RWPE2 (cell line): Measurements from ENCODE around the gene ADAM19.

Experiments used
- ATAC-seq: fragments of 200-7000 bp; cut with Tn5 transposase; 3 replicates; pipeline ENCODE4 v1.9.1; 2021; ENCODE audit warnings: low read depth
- DNase-seq: peaks from one replicate; pipeline ENCODE4 v3.0.0-alpha.2; 2020; ENCODE audit warnings: low spot score
- H3K27ac ChIP-seq: fragments of 450-650 bp; 2 replicates; pipeline ENCODE4 v1.5.1; 2017; ENCODE audit warnings: mild to moderate bottlenecking; ENCODE audit not compliant: poor library complexity, severe bottlenecking
- H3K27me3 ChIP-seq: fragments of 250-450 bp; sonication (Bioruptor Pico); 2 replicates; pipeline ENCODE4 v1.5.1; 2021; ENCODE audit warnings: mild to moderate bottlenecking, moderate library complexity; ENCODE audit not compliant: insufficient read depth, poor library complexity, severe bottlenecking
- H3K36me3 ChIP-seq: fragments of 250-450 bp; sonication (Bioruptor Pico); 2 replicates; pipeline ENCODE4 v1.5.1; 2020; ENCODE audit warnings: low read depth, mild to moderate bottlenecking, moderate library complexity
- H3K4me1 ChIP-seq: fragments of 250-450 bp; sonication (Bioruptor Pico); 2 replicates; pipeline ENCODE4 v1.5.1; 2021; ENCODE audit warnings: mild to moderate bottlenecking, moderate library complexity; ENCODE audit not compliant: insufficient read depth, poor library complexity, severe bottlenecking
- H3K4me3 ChIP-seq: fragments of 250-450 bp; sonication (Bioruptor Pico); 2 replicates; pipeline ENCODE4 v1.5.1; 2021; ENCODE audit warnings: mild to moderate bottlenecking, moderate library complexity; ENCODE audit not compliant: severe bottlenecking
- H3K9me3 ChIP-seq: fragments of 250-450 bp; sonication (Bioruptor Pico); 2 replicates; pipeline ENCODE4 v1.5.1; 2021; ENCODE audit warnings: mild to moderate bottlenecking, moderate library complexity; ENCODE audit not compliant: severe bottlenecking
- CTCF ChIP-seq: fragments of 450-650 bp; IDR thresholded peaks from one replicate; pipeline ENCODE4 v1.5.1; 2017; ENCODE audit warnings: mild to moderate bottlenecking, moderate library complexity; ENCODE audit not compliant: poor library complexity, severe bottlenecking

Gene ADAM19

GRCh38 chr5:157476702-157477408 is 98.7 kb downstream of the ADAM19 start:
- no peaks in the 10 kb centered on the region for H3K27me3 ChIP-seq
- H3K4me3 ChIP-seq: no peak overlapping the region
- H3K9me3 ChIP-seq: no peaks in the 10 kb centered on the region
- no peaks in the 10 kb centered on the region for H3K4me1 ChIP-seq
- ATAC-seq (peak; percentile 87), DNase-seq (no peak)
- no peaks in the 10 kb centered on the region; the same call in 1 of the 2 replicates for H3K36me3 ChIP-seq
- TF ChIP-seq CTCF: peak; percentile 93
- no peak overlapping the region for H3K27ac ChIP-seq

- no peak for ATAC-seq
- TF ChIP-seq CTCF: no peak
Observed at GRCh38 chr5:157475432-157475831, 100.1 kb downstream of the ADAM19 start.

GRCh38 chr5:157473383-157474320 is 101.9 kb downstream of the ADAM19 start:
- no peak for TF ChIP-seq CTCF
- H3K36me3 ChIP-seq: no peaks in the 10 kb centered on the region

More at GRCh38 chr5:157475432-157475831, 100.1 kb downstream of the ADAM19 start:
- Histone ChIP-seq H3K4me3 (no peak overlapping the region), H3K4me1 (no peaks in the 10 kb centered on the region), H3K9me3 (no peaks in the 10 kb centered on the region), H3K27me3 (no peaks in the 10 kb centered on the region), H3K36me3 (no peaks in the 10 kb centered on the region), H3K27ac (no peak overlapping the region)
- no peak for DNase-seq

GRCh38 chr5:157471709-157472108 is 103.9 kb downstream of the ADAM19 start:
- Histone ChIP-seq H3K9me3 (no peaks in the 10 kb centered on the region), H3K27me3 (no peaks in the 10 kb centered on the region), H3K4me1 (no peaks in the 10 kb centered on the region), H3K27ac (no peak overlapping the region), H3K4me3 (no peak overlapping the region), H3K36me3 (no peaks in the 10 kb centered on the region)
- peak; percentile 86 for TF ChIP-seq CTCF
- peak; percentile 53 for ATAC-seq
- no peak for DNase-seq

More at GRCh38 chr5:157473383-157474320, 101.9 kb downstream of the ADAM19 start:
- no peak for DNase-seq
- Histone ChIP-seq H3K4me1 (no peaks in the 10 kb centered on the region), H3K9me3 (no peaks in the 10 kb centered on the region), H3K4me3 (no peak overlapping the region), H3K27me3 (no peaks in the 10 kb centered on the region), H3K27ac (no peak overlapping the region)
- no peak for ATAC-seq
